GM21737 (cell line): ENCODE measurements around the gene CALHM3.

ENCODE experiments used
- ATAC-seq: cut with Tn5 transposase; IDR thresholded peaks from one replicate; pipeline ENCODE4 v1.9.1; 2021; ENCODE audit warnings: mild to moderate bottlenecking, moderate library complexity; ENCODE audit not compliant: unreplicated experiment

The CALHM3 gene

DNA sequence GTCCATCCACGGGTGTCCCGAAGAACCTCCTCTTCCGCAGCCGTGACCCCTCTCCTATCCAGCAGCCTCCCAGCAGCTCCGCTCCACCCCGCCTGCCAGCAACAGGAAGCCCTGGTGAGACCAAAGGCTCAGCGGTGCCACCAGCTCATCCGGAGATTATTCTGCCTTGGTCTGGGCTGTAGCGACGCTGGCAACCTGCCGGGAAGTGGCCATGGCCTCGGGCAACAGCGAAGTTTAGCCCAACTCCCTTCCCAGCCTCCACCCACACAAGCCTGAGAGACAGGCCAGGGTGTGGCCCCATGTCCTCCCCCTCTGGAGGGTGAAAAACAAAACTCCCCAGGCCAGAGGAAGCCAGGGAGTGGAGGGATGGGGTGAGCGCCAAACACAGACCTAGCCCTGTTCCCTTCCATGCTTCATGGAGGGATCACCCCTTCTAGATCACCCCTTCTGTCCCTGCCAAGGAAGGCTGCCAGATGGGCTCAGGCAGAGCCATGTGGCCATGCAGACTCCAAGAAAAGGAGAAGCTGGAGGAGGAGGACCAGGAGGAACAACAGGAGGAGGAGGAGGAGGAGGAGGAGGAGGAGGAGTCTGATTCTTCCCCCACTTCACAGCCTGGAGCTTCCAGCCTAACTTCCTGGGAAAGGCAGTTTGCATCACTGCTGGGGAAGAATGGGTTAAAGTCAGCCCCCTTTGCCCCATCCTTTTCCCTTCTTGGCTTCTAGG, 27.8 kb downstream of the CALHM3 start:
- ATAC-seq: no peak

DNA sequence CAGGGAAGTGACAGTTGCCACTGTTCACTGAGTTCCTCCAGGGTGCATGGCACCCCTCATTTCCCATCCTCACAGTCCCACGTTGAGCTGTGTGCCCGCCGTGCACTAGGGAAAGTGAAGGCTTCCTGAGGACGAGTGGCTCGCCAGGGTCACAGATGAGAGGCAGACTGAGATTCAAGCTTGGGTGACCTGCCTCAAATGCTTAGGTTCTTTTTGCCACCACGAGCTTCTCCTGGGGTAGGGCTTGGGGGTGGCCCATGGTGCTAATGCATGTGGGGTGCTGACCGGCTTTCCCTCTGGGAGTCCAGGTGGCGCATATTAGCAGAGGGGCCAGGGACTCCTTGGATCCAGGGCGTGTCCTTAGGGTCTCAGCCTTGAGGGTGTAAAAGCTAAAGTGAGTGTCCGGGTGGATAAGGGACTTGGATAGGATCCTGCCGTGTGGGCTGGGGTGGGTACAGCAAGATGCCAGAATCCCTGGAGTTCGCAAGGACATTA, 28.8 kb downstream of the CALHM3 start:
- no peak for ATAC-seq

DNA sequence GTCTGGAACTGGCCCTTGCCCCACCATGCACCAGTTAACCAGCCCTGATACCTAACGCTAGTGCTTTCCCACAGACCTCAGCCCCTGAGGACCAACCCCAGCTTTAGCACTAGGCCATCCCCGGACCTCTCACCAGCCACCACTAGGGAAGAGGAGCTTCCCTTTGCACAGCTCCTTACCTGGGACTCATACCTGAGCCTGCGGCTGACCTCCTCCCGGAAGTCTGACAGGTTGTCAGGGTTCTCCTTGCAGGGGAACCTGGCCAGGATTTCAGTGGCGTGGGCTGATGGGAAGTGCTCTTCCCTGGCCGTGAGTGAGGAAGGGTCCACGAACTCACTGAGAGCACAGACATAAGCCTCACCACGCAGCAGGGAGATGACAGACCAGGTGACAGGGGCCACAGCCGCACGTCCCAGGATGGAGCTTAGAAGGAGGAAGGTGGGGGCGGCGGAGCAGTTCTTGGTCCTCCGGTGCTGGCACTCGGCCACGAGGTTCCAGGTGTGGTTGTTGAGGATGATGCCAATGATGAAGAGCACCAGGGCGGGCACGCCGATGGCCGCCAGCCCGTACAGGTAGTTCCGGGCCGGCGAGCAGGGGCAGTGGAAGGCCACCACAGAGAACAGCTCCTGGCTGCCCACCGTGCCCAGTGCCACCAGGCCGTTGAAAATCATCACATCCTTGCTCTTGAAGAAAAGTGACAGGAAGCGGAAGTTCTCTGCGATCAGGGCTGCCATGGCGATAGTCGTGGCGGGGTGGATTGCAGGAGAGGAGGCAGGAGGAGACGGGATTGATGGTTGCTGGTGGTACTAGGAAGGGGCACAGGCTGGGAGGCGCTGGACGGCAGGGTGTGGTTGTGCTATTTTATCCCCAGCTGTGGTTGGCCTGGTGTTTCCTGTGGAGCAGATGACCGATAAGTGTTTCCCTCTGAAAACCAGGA, 29.6 kb downstream of the CALHM3 start:
- ATAC-seq: no peak

DNA sequence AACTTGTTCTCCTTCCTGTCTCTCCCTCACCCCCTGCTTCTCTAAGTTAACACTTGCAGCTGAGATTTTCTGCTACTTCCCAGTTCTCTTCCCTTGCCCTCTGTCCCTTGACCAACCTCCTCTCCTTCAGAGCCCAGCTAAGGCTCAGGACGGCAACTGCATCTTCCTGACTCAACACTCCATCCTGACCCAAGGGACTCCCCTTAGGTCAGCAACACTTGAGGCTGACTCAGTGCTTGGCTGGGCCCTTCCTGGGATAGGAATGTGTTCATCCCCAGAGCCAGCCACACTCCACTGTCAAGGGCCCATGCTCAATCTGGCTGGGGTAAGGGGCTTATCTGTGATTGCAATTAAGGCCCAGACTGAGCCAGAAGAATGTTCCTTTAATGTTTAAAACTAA, 30.3 kb downstream of the CALHM3 start:
- no peak for ATAC-seq

DNA sequence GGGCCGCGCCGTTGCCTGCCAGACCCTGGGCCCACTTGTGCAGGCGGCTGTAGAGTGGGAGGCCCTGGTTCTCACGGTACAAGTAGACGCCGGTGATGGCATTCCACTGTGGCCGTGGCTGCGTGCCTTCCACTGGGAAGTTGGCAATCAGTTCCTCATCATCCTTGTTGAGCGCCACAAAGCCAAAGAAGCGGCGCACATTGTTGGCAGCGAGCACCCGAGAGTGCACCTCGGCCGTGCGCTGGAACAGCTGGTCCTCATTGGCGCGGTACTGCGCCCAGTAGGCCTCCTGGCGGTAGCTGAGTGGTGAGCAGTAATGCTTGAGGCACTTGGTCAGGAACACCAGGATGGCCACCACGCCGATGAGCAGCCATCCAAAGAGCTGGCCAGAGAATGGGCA, 31.9 kb downstream of the CALHM3 start:
- no peak for ATAC-seq

DNA sequence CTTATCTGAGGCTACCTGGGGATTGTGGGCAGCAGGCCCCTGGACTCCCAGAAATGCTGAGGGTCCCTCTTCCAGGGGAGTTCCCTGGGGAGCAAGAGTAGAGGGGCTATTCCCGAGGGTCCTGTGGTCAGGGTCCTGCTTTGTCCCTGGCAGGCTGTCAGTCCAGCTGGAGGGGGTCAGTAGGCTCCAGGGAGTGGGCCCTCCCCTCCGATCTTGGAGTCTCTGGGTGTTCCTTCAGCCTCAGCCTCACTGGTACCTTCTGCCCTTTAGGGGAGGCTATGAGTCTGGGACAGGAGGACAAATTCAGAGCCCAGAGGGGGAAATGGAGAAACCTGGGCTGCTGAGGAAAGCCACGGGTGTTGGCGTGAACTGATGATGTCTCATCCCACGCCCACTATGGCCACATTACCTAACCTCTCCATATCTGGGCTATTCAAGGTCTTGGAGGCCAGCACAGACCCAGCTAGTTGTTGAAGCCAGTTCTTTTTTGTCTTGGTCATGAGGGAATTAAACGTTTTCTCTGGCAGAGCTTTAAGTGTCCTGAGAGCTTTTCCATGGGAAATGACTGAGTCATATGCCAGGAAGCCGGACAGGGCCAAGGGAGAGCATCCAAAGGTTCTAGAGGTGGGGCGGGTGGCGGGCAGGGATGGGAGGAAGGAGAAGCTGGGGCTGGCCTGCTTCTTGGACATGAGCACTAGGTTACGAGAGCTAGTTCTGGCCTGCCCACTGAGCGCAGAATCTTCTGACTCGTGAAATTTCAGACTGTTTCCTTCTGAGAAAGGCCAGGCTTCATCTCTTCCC, 33.1 kb downstream of the CALHM3 start:
- no peak for ATAC-seq

DNA sequence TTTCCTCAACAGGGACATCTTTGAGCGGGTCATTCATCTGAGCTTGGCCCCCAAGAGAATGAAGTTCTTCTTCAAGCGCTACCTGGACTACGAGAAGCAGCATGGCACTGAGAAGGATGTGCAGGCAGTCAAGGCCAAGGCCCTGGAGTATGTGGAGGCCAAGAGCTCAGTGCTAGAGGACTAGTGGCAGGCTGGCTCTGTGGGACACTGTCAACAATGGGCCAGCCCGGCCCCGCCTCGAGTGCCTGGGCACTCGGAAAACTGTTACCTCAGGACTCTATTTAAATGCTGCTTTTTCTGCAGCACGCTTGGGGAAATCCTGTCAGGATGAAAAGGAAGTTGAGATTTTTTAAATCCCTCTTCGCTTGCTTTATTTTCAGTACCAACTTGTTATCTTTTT, 33.7 kb downstream of the CALHM3 start:
- ATAC-seq: no peak

DNA sequence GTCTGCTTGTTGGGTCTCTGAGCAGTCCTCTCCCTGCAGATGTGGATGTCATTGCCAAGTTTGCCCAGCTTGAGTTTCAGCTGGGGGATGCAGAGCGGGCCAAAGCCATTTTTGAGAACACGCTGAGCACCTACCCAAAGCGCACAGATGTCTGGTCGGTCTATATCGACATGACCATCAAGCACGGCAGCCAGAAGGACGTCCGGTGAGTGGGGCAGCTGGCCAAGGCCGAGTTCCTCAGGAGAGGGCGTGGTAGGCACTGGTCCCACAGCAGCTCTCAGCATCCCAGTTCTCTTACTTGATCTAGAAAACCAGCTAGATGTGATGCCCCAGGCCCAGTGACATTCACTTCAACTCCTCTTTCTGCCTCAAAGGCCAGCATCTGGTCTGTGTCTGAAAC, 34.6 kb downstream of the CALHM3 start:
- no peak for ATAC-seq

DNA sequence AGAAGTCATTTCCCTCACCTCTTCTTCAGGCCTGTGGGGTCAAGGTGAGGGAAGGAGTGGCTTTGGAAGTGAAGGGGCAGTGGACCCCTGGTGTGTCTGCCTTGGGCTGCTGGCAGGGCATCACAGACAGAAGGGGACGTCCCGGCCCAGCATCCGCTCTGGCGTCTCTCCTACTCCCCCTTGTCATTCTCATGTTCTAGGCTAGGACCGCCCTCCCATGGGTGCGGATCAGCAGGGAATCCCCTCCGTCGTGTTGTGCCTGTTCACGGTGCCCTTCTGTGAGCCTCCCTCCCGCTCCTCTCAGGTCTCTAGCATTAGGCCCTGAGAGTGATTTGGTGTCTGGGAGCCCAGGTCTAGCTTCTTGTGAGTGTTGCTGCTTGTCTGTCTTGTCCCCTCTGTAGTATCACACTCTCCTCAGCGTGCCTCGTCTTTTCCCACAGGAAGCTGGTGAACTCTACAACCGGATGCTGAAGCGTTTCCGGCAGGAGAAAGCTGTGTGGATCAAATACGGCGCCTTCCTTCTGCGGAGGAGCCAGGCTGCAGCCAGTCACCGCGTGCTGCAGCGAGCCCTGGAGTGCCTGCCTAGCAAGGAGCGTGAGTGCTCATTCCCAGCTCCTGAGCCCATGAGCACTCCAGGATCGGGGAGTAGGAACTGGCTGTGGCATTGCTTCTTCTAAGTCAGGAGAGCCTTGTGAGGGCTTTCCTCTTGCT, 35.4 kb downstream of the CALHM3 start:
- no peak for ATAC-seq

DNA sequence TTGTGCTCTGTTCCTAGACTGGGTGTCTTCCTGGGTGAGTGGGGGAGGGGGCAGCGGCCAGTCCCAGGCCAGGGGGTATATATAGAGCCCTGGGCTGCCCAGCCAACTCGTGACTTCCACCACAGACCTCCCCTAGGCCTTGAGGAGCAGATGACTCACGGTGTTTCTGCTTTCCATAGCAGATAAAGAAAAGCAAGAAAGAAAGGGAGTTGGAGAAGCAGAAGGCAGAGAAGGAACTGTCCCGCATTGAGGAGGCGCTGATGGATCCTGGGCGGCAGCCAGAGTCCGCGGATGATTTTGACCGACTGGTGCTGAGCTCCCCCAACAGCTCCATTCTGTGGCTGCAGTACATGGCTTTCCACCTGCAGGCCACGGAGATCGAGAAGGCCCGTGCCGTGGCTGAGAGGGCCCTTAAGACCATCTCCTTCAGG, 37.0 kb downstream of the CALHM3 start:
- no peak for ATAC-seq

DNA sequence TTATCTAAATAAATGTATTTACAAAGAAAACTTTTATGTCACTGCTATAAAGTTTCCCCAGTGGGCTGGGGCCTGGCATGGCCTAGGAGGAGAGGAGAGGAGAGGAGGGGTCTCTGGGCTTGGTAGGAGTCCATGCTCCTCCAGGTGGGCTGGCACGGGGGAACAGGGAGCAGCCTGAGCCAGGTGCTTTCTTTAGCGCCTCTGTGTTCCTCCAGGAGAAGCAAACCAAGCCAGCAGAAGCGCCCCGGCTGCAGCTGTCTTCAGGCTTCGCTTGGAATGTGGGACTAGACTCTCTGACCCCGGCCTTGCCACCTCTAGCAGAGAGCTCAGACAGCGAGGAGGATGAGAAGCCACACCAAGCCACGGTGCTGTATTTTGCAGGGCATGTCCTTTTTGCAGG, 37.4 kb downstream of the CALHM3 start:
- ATAC-seq: no peak

DNA sequence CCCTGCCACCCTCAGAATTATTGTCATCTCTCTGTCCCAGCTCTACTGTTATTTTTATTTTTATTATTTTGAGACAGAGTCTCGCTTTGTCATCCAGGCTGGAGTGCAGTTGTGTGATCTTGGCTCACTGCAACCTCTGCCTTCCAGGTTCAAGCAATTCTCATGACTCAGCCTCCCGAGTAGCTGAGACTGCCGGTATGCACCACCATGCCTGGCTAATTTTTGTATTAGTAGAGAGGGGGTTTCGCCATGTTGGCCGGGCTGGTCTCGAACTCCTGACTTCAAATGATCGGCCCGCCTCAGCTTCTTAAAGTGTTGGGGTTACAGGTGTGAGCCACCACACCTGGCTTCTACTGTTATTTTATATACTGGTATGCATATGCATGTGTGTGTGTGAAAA, 37.8 kb downstream of the CALHM3 start:
- ATAC-seq: no peak

DNA sequence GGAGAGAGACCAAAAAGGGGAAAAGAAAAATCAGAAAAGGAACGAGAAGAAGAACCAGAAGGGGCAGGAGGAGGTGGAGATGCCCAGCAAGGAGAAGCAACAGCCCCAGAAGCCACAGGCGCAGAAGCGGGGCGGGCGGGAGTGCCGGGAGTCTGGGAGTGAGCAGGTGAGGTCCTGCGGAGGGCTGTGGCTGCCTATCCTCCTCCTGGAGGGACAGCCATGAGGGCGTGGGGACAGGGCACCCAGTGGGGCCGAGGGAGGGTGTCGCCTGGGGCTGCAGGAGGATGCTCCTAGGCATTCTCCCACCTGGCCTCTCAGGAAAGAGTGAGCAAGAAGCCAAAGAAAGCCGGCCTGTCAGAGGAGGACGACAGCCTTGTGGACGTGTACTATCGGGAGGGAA, 38.6 kb downstream of the CALHM3 start:
- ATAC-seq: no peak

DNA sequence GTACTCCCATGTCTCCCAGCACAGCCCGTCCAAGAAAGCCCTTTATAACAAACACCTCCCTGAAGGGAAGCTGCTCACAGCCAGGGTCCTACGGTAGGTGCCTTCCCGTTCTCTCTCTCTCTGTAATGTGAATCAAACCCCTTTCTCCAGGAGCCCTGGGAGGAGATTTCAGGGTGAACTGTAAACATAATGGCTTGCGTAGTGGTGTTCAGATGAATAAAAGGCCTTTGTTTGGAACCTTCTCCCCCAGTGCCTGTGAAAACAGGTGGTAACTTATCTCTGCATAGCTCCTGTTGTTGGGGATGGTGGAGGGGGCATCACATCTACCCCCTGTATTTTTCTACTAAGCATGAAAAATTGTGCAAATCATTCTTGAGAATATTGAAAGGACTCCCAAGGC, 39.3 kb downstream of the CALHM3 start:
- no peak for ATAC-seq

DNA sequence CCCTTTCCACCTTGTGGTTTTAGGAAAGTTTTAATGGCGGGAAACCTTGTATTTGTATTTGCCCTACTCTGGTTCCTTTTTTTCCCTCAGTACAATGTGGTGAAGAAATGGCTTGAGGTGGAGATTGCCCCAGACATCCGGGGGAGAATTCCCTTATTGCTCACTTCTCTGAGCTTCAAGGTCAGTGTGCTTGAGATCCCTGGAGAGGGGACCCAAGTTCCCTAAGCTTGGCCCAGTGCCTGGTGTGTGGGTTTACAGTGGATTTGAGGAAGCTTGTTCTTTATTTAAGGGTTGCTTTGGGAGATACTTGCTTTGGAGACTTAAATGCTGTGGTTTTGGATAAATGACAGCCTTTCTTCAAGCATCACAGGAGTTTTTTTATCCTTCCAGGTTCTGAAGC, 45.2 kb downstream of the CALHM3 start:
- ATAC-seq: no peak

DNA sequence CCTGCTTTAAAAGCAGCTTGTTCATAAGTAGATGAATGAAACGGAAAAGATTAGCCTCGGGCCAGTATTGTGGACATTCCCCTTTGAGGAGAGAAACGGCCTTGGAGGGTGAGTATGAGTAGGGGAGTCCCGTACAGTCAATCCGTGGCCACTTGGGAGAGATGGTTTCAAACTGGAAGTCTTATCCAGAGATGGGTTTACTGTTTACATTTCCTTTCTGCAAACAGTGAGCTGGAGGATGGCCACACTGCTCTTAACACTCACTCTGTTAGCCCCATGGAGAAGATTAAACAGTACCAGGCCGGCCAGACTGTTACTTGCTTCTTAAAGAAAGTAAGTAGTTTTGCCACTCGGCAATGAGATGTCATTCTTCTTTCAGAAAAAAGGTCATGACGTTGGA, 47.1 kb downstream of the CALHM3 start:
- no peak for ATAC-seq

DNA sequence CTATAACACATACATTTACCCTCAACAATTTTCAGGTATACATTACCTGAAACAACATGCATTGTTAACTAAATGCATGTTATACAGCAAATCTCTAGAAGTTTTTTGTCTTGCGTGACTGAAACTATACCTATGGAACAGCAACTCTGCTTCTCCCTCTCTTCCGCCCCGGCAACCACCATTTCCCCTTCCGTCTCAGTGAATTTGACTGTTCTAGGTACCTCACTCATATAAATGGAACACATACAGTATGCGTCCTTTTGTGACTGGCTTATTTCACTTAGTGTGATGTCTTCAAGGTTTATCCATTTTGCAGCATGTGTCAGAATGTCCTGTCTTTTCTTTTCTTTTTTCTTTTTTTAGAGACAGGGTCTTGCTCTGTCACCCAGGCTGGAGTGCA, 49.4 kb downstream of the CALHM3 start:
- ATAC-seq: no peak

DNA sequence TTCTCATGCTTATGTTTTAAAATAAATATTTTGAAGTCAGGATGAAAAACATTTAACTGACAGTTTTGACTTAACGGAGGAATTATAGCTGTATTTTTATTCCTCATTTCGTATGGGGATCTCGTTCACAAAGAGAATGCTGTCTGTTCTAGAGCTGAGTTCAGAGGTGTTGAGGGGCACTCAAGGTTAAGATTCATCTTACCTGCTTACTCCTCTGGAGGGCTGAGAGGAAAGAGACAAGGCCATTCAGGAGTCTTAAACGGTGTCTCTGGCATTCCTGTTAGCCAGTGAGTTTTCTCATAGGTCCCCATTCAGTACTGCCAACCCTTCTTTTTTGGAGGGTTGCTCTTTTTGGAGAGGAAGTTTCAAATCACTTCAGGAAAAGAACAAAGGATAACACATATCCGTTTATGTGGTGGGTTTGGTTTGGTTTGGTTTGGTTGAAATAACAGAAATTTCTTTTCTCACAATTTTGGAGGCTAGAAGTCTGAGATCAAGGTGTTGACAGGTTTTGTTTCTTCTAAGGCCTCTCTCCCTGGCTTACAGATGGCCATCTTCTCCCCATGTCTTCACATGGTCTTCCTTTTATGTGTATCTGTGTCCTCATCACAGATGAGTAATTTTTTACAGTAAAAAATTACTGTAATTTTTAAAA, 49.9 kb downstream of the CALHM3 start:
- no peak for ATAC-seq

DNA sequence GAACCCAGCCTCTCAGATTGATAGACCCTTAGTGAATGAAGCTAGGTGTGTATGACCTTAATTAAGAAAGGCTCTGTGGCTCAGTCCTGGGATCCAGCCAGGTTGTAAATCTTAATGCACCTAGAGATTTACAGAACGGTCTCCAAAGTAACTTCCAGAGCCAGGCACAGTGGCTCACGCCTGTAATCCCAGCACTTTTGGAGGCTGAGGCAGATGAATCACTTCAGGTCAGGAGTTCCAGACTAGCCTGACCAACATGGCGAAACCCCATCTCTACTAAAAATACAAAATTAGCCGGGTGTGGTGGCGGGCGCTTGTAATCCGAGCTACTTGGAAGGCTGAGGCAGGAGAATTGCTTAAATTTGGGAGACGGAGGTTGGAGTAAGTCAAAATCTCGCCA, 51.2 kb downstream of the CALHM3 start:
- no peak for ATAC-seq

DNA sequence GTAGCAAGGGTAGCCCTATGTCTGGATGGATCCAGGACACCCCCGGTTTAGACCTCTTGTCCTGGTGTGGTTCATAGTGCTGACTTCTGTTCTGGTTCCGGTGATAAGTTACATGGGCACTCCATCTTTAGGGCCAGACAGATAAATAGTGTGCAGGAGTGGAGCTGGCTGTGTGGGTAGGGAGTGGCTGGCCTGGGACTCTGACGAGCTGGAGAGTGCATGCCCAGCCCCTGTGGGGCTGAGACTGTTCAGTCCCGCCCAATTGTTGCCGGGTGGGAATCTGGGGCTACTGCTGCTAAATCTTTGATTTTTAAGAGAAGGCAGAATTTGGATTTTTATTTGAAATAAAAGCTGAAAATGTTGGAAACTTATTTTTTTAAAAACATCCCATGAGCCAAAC, 55.3 kb downstream of the CALHM3 start:
- ATAC-seq: no peak
